Thyroid gland (tissue), 4 donors: Measurements from ENCODE around the gene HPDL. TPM values are rescaled to one million over a fixed set of nuclear protein-coding genes. Genes with fewer than 3 reads are reported as not detected.

ENCODE experiments used
- DNase-seq, 2 donors: peaks; one replicate each; pipeline ENCODE4 v3.0.0-alpha.2; 2019
- H3K27ac ChIP-seq, 3 donors: fragments of 200-600 bp; sonication (generic); 1 replicate in 2 of 3; 2 replicates in 1 of 3; pipeline ENCODE4 v1.5.1; 2016 to 2019; ENCODE audit warnings: mild to moderate bottlenecking in 1 of 3, moderate library complexity in 1 of 3
- H3K27me3 ChIP-seq: fragments of 200-600 bp; sonication (generic); one replicate; pipeline ENCODE4 v1.5.1; 2019
- H3K36me3 ChIP-seq, 2 donors: fragments of 200-600 bp; sonication (generic); one replicate each; pipeline ENCODE4 v1.5.1; 2016 to 2019
- H3K4me1 ChIP-seq, 2 donors: fragments of 200-600 bp; sonication (generic); one replicate each; pipeline ENCODE4 v1.5.1; 2017 to 2019
- H3K4me3 ChIP-seq, 3 donors: fragments of 200-600 bp; sonication (generic); replicated peaks in 1 of 3; 1 replicate in 2 of 3; 2 replicates in 1 of 3; pipeline ENCODE4 v1.5.1; 2016; ENCODE audit warnings: mild to moderate bottlenecking in 1 of 3
- H3K9me3 ChIP-seq: fragments of 200-600 bp; sonication (generic); one replicate; pipeline ENCODE4 v1.5.1; 2017
- POLR2A ChIP-seq, 2 donors: fragments of 450-650 bp; IDR thresholded peaks; one replicate each; pipeline ENCODE4 v1.6.1; 2017; ENCODE audit warnings: antibody characterized with exemption in 2 of 2, mild to moderate bottlenecking in 2 of 2, moderate library complexity in 1 of 2
- WGBS, 2 donors: methylation state at CpG; one replicate each; pipeline ENCODE4 v1.1.5; 2017; 5-methylcytosine and 5-hydroxymethylcytosine counted together
- intact Hi-C: fragments of 100-400 bp; cut with DNase I; formaldehyde crosslinking; loops from one replicate; pipeline ENCODE4 v1.15.1; 2023
- total RNA-seq, 4 donors: library from RNA; depleted of rRNA; stranded (reverse); fragments of >200 nt; gene quantifications; one replicate each; pipeline ENCODE4 v1.2.3, GENCODE V29; 2016
- TF ChIP-seq, protein P1 (sequence below), 6 experiments: fragments of 200-600 bp in 3 of 6; fragments of 450-650 bp in 3 of 6; sonication (generic) in 3 of 6; IDR thresholded peaks; one replicate each; pipeline ENCODE4 v1.5.1; 2016 to 2019; ENCODE audit warnings: antibody characterized with exemption in 6 of 6, mild to moderate bottlenecking in 2 of 6, inconsistent platforms in 1 of 6, moderate library complexity in 1 of 6

Gene HPDL
- total RNA-seq, 4 donors from 2014 or later = 0.27 to 3.5 (median 1.1) TPM

- Histone ChIP-seq H3K27me3 (no peaks in the 10 kb centered on the region), H3K27ac (no peak overlapping the region), H3K36me3 (peaks cover 13 to 18% of the 10 kb centered on the region in 2 donors), H3K4me1 (peaks cover 11 to 12% of the 10 kb centered on the region in 2 donors), H3K9me3 (no peaks in the 10 kb centered on the region), H3K4me3 (no peak overlapping the region)
- WGBS, 2 donors = 90% methylated on average over 4 of the region's 4 CpGs
- TF ChIP-seq, protein P1, sequence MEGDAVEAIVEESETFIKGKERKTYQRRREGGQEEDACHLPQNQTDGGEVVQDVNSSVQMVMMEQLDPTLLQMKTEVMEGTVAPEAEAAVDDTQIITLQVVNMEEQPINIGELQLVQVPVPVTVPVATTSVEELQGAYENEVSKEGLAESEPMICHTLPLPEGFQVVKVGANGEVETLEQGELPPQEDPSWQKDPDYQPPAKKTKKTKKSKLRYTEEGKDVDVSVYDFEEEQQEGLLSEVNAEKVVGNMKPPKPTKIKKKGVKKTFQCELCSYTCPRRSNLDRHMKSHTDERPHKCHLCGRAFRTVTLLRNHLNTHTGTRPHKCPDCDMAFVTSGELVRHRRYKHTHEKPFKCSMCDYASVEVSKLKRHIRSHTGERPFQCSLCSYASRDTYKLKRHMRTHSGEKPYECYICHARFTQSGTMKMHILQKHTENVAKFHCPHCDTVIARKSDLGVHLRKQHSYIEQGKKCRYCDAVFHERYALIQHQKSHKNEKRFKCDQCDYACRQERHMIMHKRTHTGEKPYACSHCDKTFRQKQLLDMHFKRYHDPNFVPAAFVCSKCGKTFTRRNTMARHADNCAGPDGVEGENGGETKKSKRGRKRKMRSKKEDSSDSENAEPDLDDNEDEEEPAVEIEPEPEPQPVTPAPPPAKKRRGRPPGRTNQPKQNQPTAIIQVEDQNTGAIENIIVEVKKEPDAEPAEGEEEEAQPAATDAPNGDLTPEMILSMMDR (IDR thresholded peaks at IDR 0.05) = no peak
- no peak for TF ChIP-seq POLR2A (IDR thresholded peaks at IDR 0.05)
- intact Hi-C loops = no loop called here
- no peak for DNase-seq
These were observed 9.2 kb downstream of the HPDL start for GRCh38 chr1:45335855-45336324.

- Histone ChIP-seq H3K9me3 (no peaks in the 10 kb centered on the region), H3K4me3 (no peak overlapping the region), H3K4me1 (peaks cover 18 to 23% of the 10 kb centered on the region in 2 donors), H3K27ac (no peak overlapping the region), H3K36me3 (peaks cover 11 to 16% of the 10 kb centered on the region in 2 donors), H3K27me3 (no peaks in the 10 kb centered on the region)
- intact Hi-C loops = no loop called here
- no peak for DNase-seq
- TF ChIP-seq, protein P1 (IDR thresholded peaks at IDR 0.05) = no peak
- TF ChIP-seq POLR2A (IDR thresholded peaks at IDR 0.05) = no peak
- WGBS, 2 donors = 93 to 95% methylated on average over 3 of the region's 3 CpGs
These were observed 11.1 kb downstream of the HPDL start for GRCh38 chr1:45337630-45338325.

- H3K27ac ChIP-seq = peak within 1 kb of the TSS; percentile 93 to 96 (median 94)
- peak within 1 kb of the TSS; percentile 63 to 78 (median 74) for H3K4me3 ChIP-seq
- TF ChIP-seq POLR2A (IDR thresholded peaks at IDR 0.05) = peak; percentile 20 to 78
- TF ChIP-seq, protein P1 (IDR thresholded peaks at IDR 0.05) = peak in 1 of 6 experiments; percentile 12
- H3K36me3 ChIP-seq = peaks cover 24 to 28% of the 10 kb centered on the region in 2 donors
- no peaks in the 10 kb centered on the region for H3K9me3 ChIP-seq
- intact Hi-C loops = no loop called here
- WGBS, 2 donors = 2% methylated on average over 20 to 22 of the region's 70 CpGs
- DNase-seq = peak; percentile 94 to 95
- H3K4me1 ChIP-seq = peaks cover 18 to 23% of the 10 kb centered on the region in 2 donors
- no peaks in the 10 kb centered on the region for H3K27me3 ChIP-seq
These were observed 13.3 kb downstream of the HPDL start, which contains the start of the genes MUTYH and TOE1 for GRCh38 chr1:45339789-45340558. TSS of gene MUTYH (minus strand) at chr1:45340440. CDS start at chr1:45334505, 5,935 bp downstream. TSS of gene TOE1 (plus strand) at chr1:45340170. CDS start at chr1:45340253, 83 bp downstream.

- Histone ChIP-seq H3K4me3 (peak overlapping the region; percentile 63 to 78 (median 74)), H3K4me1 (peaks cover 18 to 23% of the 10 kb centered on the region in 2 donors), H3K27ac (peak overlapping the region in 2 of 3 donors; percentile 93 to 94), H3K9me3 (no peaks in the 10 kb centered on the region), H3K27me3 (no peaks in the 10 kb centered on the region), H3K36me3 (peaks cover 24 to 28% of the 10 kb centered on the region in 2 donors)
- TF ChIP-seq POLR2A (IDR thresholded peaks at IDR 0.05) = no peak
- TF ChIP-seq, protein P1 (IDR thresholded peaks at IDR 0.05) = no peak
- intact Hi-C loops = no loop called here
- WGBS, 2 donors = 29 to 33% methylated on average over 6 of the region's 6 CpGs
- DNase-seq = no peak
These were observed 14.2 kb downstream of the HPDL start for GRCh38 chr1:45340816-45341466.
